PFSK-1 (cell line): Measurements from ENCODE around the gene ARHGEF37.

Experiments
- FOXP2 ChIP-seq: optimal IDR thresholded peaks from 2 replicates; pipeline ENCODE3; 2011; ENCODE audit warnings: borderline replicate concordance, control low read depth, inconsistent platforms; ENCODE audit not compliant: insufficient read depth; ENCODE audit errors: extremely low read length, extremely low read depth
- POLR2AphosphoS5 ChIP-seq: IDR thresholded peaks from 2 replicates; pipeline ENCODE4 v1.6.1; 2012; ENCODE audit warnings: low read depth, mild to moderate bottlenecking, control low read depth, low read length, moderate library complexity
- SIN3A ChIP-seq: IDR thresholded peaks from 2 replicates; pipeline ENCODE4 v1.6.1; 2012; ENCODE audit warnings: mild to moderate bottlenecking, low read length, moderate library complexity, borderline replicate concordance; ENCODE audit not compliant: insufficient read depth
- TAF1 ChIP-seq: IDR thresholded peaks from 2 replicates; pipeline ENCODE4 v1.6.1; 2012; ENCODE audit warnings: low read length, control low read depth, borderline replicate concordance; ENCODE audit not compliant: insufficient read depth
- TF ChIP-seq, protein P1 (sequence below), 2 experiments: IDR thresholded peaks; 2 replicates each; pipeline versions ENCODE4 v1.6.1 to v1.8.0; 2011 to 2012; ENCODE audit warnings: low read depth in 2 of 2, low read length in 2 of 2, control low read depth in 1 of 2, inconsistent platforms in 1 of 2, mild to moderate bottlenecking in 1 of 2, moderate library complexity in 1 of 2; ENCODE audit not compliant: insufficient read depth in 1 of 2

Gene ARHGEF37

DNA sequence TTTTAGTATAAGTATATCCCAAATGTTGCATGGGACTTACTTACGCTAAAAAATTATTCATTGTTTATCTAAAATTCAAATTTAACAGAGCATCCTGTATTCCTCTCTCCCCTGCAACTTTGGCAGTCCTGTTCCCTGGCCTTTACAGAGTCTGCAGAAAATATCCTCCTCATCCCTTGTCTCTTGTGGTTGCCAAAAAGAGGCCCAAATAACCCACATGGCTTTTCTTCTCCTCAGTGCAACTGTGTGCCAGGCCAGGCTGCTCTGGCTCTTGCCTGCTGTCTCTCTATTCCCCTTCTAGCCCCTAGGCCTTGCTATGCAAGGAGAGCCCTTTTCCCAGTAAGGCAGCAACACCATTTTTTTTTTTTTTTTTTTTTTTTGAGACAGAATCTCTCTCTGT lies 23.0 kb downstream of the ARHGEF37 start:
- TF ChIP-seq TAF1 (no peak), FOXP2 (no peak), POLR2AphosphoS5 (no peak), SIN3A (no peak)
- TF ChIP-seq, protein P1, sequence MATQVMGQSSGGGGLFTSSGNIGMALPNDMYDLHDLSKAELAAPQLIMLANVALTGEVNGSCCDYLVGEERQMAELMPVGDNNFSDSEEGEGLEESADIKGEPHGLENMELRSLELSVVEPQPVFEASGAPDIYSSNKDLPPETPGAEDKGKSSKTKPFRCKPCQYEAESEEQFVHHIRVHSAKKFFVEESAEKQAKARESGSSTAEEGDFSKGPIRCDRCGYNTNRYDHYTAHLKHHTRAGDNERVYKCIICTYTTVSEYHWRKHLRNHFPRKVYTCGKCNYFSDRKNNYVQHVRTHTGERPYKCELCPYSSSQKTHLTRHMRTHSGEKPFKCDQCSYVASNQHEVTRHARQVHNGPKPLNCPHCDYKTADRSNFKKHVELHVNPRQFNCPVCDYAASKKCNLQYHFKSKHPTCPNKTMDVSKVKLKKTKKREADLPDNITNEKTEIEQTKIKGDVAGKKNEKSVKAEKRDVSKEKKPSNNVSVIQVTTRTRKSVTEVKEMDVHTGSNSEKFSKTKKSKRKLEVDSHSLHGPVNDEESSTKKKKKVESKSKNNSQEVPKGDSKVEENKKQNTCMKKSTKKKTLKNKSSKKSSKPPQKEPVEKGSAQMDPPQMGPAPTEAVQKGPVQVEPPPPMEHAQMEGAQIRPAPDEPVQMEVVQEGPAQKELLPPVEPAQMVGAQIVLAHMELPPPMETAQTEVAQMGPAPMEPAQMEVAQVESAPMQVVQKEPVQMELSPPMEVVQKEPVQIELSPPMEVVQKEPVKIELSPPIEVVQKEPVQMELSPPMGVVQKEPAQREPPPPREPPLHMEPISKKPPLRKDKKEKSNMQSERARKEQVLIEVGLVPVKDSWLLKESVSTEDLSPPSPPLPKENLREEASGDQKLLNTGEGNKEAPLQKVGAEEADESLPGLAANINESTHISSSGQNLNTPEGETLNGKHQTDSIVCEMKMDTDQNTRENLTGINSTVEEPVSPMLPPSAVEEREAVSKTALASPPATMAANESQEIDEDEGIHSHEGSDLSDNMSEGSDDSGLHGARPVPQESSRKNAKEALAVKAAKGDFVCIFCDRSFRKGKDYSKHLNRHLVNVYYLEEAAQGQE (IDR thresholded peaks at IDR 0.05; ENCODE audit: insufficient read depth in 1 of 2, low read depth in 2 of 2, low read length in 2 of 2) = no peak

DNA sequence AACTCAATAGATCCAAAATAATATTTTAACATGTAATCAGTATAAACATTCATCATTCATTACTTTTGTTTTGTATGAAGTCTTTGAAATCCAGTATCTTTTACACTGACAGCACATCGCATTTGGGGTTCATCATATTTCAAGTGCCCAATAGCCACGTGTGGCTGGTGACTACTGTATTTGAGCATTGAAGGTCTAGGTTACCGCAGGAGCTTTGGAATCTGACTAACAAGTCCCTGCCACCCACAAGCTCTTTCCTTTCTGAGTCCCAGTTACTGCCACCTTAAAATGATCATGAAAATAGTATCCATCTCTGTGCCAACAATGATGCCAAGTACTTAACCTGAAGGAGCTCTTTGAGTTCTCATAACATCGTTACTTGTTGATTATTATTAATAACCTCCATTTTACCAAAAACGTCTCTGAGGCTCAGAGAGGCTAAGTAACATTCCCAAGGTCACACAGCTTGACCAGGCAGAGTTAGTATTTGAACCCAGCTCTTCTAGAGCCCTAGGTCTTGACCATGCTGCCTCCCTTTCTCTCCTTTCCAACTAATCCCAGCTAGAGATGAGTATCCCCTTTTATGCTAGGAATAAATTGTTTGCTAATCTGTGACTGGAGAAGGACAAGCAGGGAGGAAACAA lies 24.2 kb downstream of the ARHGEF37 start:
- no peak for TF ChIP-seq POLR2AphosphoS5
- TF ChIP-seq, protein P1 (IDR thresholded peaks at IDR 0.05; ENCODE audit: insufficient read depth in 1 of 2, low read depth in 2 of 2, low read length in 2 of 2) = no peak
- no peak for TF ChIP-seq SIN3A
- TF ChIP-seq TAF1 = no peak
- TF ChIP-seq FOXP2 = no peak

DNA sequence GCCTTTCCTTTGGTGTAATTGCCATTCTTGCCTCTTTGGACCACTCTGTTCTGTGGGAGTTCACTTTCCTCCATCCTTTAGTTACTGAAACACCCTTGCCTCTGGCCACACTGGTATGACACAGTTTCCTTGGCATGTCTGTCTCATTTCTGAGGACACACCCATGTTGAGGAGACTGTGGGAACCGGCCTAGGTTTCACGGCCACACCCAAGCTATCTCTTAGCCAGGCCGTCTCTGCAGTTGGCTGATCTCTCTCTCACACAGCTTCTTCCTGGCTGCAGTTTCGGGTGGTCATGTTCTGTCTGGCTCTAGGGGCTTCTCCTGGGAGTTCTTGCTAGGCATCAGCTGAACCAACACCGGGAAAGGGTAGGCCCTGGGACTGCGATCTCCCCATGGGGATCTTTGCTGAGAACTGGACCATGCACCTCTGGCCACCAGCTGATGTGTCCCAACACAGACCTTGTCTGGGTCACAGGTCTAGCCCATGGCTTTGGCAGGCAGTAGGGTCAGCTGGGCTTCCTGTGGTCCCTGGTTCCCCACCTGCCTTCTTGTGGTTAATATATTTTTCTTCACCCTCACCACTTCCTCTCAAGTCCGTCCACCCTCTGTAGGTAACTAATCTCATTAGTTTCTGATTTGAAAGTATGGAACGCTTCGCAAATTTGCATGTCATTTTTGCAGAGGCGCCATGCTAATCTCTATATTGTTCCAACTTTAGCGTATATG lies 24.9 kb downstream of the ARHGEF37 start:
- no peak for TF ChIP-seq SIN3A
- TF ChIP-seq POLR2AphosphoS5 = no peak
- no peak for TF ChIP-seq TAF1
- TF ChIP-seq FOXP2 = no peak
- TF ChIP-seq, protein P1 (IDR thresholded peaks at IDR 0.05; ENCODE audit: insufficient read depth in 1 of 2, low read depth in 2 of 2, low read length in 2 of 2) = no peak

DNA sequence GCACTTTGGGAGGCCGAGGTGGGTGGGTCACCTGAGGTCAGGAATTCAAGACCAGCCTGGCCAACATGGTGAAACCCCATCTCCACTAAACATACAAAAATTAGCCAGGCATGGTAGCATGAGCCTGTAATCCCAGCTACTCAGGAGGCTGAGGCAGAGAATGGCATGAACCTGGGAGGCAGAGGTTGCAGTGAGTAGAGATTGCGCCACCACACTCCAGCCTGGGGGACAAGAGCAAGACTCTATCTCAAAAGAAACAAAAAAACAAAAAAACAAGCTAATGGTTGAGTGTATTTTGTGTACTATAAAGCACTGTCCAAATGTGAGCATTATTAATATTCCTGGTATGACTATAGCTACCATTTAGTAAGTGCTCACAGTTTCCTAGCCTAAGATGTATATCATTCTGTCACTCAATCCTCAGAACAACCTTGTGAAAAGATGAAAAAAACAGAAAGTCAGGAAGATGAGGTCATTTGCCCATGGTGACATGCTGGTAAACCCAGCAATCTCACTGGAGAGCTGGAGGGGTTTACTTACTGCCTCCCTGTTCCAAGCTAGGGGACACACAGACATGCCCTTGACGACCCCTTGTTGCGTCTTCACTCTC lies 27.7 kb downstream of the ARHGEF37 start:
- no peak for TF ChIP-seq POLR2AphosphoS5
- TF ChIP-seq, protein P1 (IDR thresholded peaks at IDR 0.05; ENCODE audit: insufficient read depth in 1 of 2, low read depth in 2 of 2, low read length in 2 of 2) = no peak
